Transverse colon (tissue), 4 donors: ENCODE results near the gene TNFSF18. TPM values are rescaled to one million over a fixed set of nuclear protein-coding genes. Genes with fewer than 3 reads are reported as not detected.

Experiments
- DNase-seq: peaks from one replicate; pipeline ENCODE4 v3.0.0-alpha.2; 2019
- H3K27ac ChIP-seq, 4 donors: fragments of 200-600 bp; sonication (generic); 2 replicates each; pipeline ENCODE4 v1.5.1; 2016 to 2018; ENCODE audit warnings: inconsistent platforms in 4 of 4
- H3K27me3 ChIP-seq: fragments of 200-600 bp; sonication (generic); 2 replicates; pipeline ENCODE4 v1.5.1; 2017; ENCODE audit warnings: inconsistent platforms
- H3K36me3 ChIP-seq, 4 donors: fragments of 200-600 bp; sonication (generic); 2 replicates each; pipeline ENCODE4 v1.5.1; 2017 to 2019; ENCODE audit warnings: inconsistent platforms in 4 of 4
- H3K4me1 ChIP-seq, 4 donors: fragments of 200-600 bp; sonication (generic); 2 replicates each; pipeline ENCODE4 v1.5.1; 2017 to 2020; ENCODE audit warnings: inconsistent platforms in 4 of 4
- H3K4me3 ChIP-seq, 4 donors: fragments of 200-600 bp; sonication (generic); 1 replicate in 1 of 4; 2 replicates in 3 of 4; pipeline versions ENCODE4 v1.5.1 to v1.6.1; 2017 to 2019; ENCODE audit warnings: inconsistent platforms in 4 of 4
- H3K9me3 ChIP-seq, 2 donors: fragments of 200-600 bp; sonication (generic); 2 replicates each; pipeline ENCODE4 v1.5.1; 2017 to 2019; ENCODE audit warnings: inconsistent platforms in 2 of 2
- CTCF ChIP-seq, 5 experiments: fragments of 200-600 bp in 3 of 5; fragments of 450-650 bp in 2 of 5; sonication (generic) in 3 of 5; IDR thresholded peaks; 1 replicate in 2 of 5; 2 replicates in 3 of 5; pipeline ENCODE4 v1.5.1; 2016 to 2017; ENCODE audit warnings: antibody characterized with exemption in 5 of 5, inconsistent platforms in 3 of 5, mild to moderate bottlenecking in 2 of 5, moderate library complexity in 1 of 5
- EP300 ChIP-seq: sonication (generic); formaldehyde crosslinking; IDR thresholded peaks from one replicate; pipeline ENCODE4 v1.6.1; 2017; ENCODE audit warnings: antibody characterized with exemption, low read depth
- POLR2A ChIP-seq: fragments of 450-650 bp; IDR thresholded peaks from one replicate; pipeline ENCODE4 v1.6.1; 2016; ENCODE audit warnings: antibody characterized with exemption, mild to moderate bottlenecking, moderate library complexity
- POLR2AphosphoS5 ChIP-seq, 3 donors: sonication (generic); formaldehyde crosslinking; IDR thresholded peaks; one replicate each; pipeline ENCODE4 v1.6.1; 2016; ENCODE audit warnings: antibody characterized with exemption in 3 of 3
- WGBS, 2 donors: methylation state at CpG; one replicate each; pipeline ENCODE4 v1.1.5; 2018; ENCODE audit warnings: low coverage in 1 of 2; 5-methylcytosine and 5-hydroxymethylcytosine counted together
- in situ Hi-C, 4 donors: fragments of 200-750 bp; cut with MboI; loops; one replicate each; pipeline versions ENCODE4 v1.15.0 to v1.15.1; 2017; ENCODE audit warnings: low sequenced_read_pairs in 3 of 4, low pct_ligation_motif_present in 1 of 4, low pct_unique_long_range_greater_than_20kb in 1 of 4
- intact Hi-C: fragments of 100-400 bp; cut with DNase I; formaldehyde crosslinking; loops from one replicate; pipeline ENCODE4 v1.15.1; 2023; ENCODE audit warnings: low total_unique reads
- total RNA-seq, 4 donors: library from RNA; depleted of rRNA; stranded (reverse); fragments of >200 nt; gene quantifications; one replicate each; pipeline ENCODE4 v1.1.0, GENCODE V29; 2016

The TNFSF18 gene
- total RNA-seq, 4 donors from 2014 or later = not detected

GRCh38 chr1:173058556-173058955 is 7.8 kb upstream of the TNFSF18 start:
- intact Hi-C loops (no loop called here), in situ Hi-C loops (no loop called here)
- TF ChIP-seq EP300 (no peak), POLR2AphosphoS5 (IDR thresholded peaks at IDR 0.05) (no peak), POLR2A (no peak), CTCF (IDR thresholded peaks at IDR 0.05) (no peak)
- H3K4me1 ChIP-seq = no peaks in the 10 kb centered on the region
- H3K27me3 ChIP-seq = no peaks in the 10 kb centered on the region
- no peak overlapping the region for H3K27ac ChIP-seq
- no peak for DNase-seq
- H3K36me3 ChIP-seq = no peaks in the 10 kb centered on the region
- no peaks in the 10 kb centered on the region for H3K9me3 ChIP-seq
- 90 to 94% methylated on average over 1 of the region's 1 CpG for WGBS, 2 donors
- H3K4me3 ChIP-seq = no peak overlapping the region

- DNase-seq = no peak
- in situ Hi-C loops (no loop called here), intact Hi-C loops (no loop called here)
- Histone ChIP-seq H3K36me3 (no peaks in the 10 kb centered on the region), H3K27ac (no peak overlapping the region), H3K4me1 (peaks cover 0 to under 1% (median 0%) of the 10 kb centered on the region in 4 donors), H3K27me3 (no peaks in the 10 kb centered on the region), H3K9me3 (no peaks in the 10 kb centered on the region), H3K4me3 (no peak overlapping the region)
- TF ChIP-seq POLR2AphosphoS5 (IDR thresholded peaks at IDR 0.05) = no peak
- no peak for TF ChIP-seq EP300
- TF ChIP-seq CTCF (IDR thresholded peaks at IDR 0.05) = no peak
- no peak for TF ChIP-seq POLR2A
Measured at GRCh38 chr1:173057984-173058383, 7.2 kb upstream of the TNFSF18 start.

- TF ChIP-seq EP300 = no peak
- TF ChIP-seq POLR2AphosphoS5 (IDR thresholded peaks at IDR 0.05) = no peak
- TF ChIP-seq POLR2A = no peak
- no peak for TF ChIP-seq CTCF (IDR thresholded peaks at IDR 0.05)
- Histone ChIP-seq H3K27ac (no peak overlapping the region), H3K27me3 (no peaks in the 10 kb centered on the region), H3K4me3 (no peak overlapping the region), H3K4me1 (peaks cover 0 to 17% (median under 1%) of the 10 kb centered on the region in 4 donors), H3K36me3 (no peaks in the 10 kb centered on the region), H3K9me3 (no peaks in the 10 kb centered on the region)
- intact Hi-C loops = no loop called here
- in situ Hi-C loops = no loop called here
- WGBS, 2 donors = 85 to 100% methylated on average over 1 of the region's 1 CpG
- DNase-seq = no peak
Measured at GRCh38 chr1:173056365-173056764, 5.6 kb upstream of the TNFSF18 start.

- Histone ChIP-seq H3K27ac (no peak overlapping the region), H3K27me3 (no peaks in the 10 kb centered on the region), H3K9me3 (no peaks in the 10 kb centered on the region), H3K36me3 (no peaks in the 10 kb centered on the region), H3K4me1 (peaks cover 3 to 25% (median 4%) of the 10 kb centered on the region in 4 donors), H3K4me3 (no peak overlapping the region)
- DNase-seq = no peak
- WGBS, 2 donors = 21 to 51% methylated on average over 4 of the region's 4 CpGs
- in situ Hi-C loops (no loop called here), intact Hi-C loops (no loop called here)
- TF ChIP-seq POLR2AphosphoS5 (IDR thresholded peaks at IDR 0.05) = no peak
- TF ChIP-seq CTCF (IDR thresholded peaks at IDR 0.05) = no peak
- TF ChIP-seq EP300 = no peak
- TF ChIP-seq POLR2A = no peak
Measured at GRCh38 chr1:173052681-173053196, 2.0 kb upstream of the TNFSF18 start.
